Limb (tissue), 2 donors: Measurements from ENCODE around the gene KPNA5.
"Not testable (repeated sequence)": the region's sequence is repeated elsewhere in the genome, so short reads cannot be mapped to it uniquely, and the experiment has no call there.

Experiments used
- DNase-seq, 2 donors: peaks; one replicate each; pipeline ENCODE4 v3.0.0-alpha.2; 2016; ENCODE audit errors: extremely low spot score in 2 of 2

KPNA5 gene

GRCh38 chr6:116703888-116704287, 22.9 kb downstream of the KPNA5 start:
- DNase-seq = not testable (repeated sequence)

- DNase-seq = no peak
Observed at GRCh38 chr6:116705917-116706316, 24.9 kb downstream of the KPNA5 start.

- DNase-seq = no peak
Observed at GRCh38 chr6:116714296-116714695, 33.3 kb downstream of the KPNA5 start.

GRCh38 chr6:116714761-116715160, 33.8 kb downstream of the KPNA5 start:
- DNase-seq = no peak

GRCh38 chr6:116726947-116727346, 45.9 kb downstream of the KPNA5 start:
- DNase-seq = no peak

- no peak for DNase-seq
Observed at GRCh38 chr6:116730513-116730912, 49.5 kb downstream of the KPNA5 start.

- no peak for DNase-seq
Observed at GRCh38 chr6:116737004-116737403, 56.0 kb downstream of the KPNA5 start.

GRCh38 chr6:116740486-116740885, 59.5 kb downstream of the KPNA5 start:
- DNase-seq = not testable (repeated sequence)

- DNase-seq = no peak
Observed at GRCh38 chr6:116741571-116741970, 60.6 kb downstream of the KPNA5 start.

- DNase-seq = no peak
Observed at GRCh38 chr6:116745176-116745575, 64.2 kb downstream of the KPNA5 start.

GRCh38 chr6:116761779-116762178, 80.8 kb downstream of the KPNA5 start:
- DNase-seq = no peak

GRCh38 chr6:116762235-116762634, 81.2 kb downstream of the KPNA5 start:
- DNase-seq = no peak

- DNase-seq = no peak
Observed at GRCh38 chr6:116763048-116763447, 82.0 kb downstream of the KPNA5 start.

GRCh38 chr6:116763906-116764628, 83.1 kb downstream of the KPNA5 start:
- no peak for DNase-seq

GRCh38 chr6:116764629-116764960, 83.6 kb downstream of the KPNA5 start:
- DNase-seq = peak in 1 of 2 donors; percentile 46

GRCh38 chr6:116764961-116765841, 84.2 kb downstream of the KPNA5 start, which contains the start of gene FAM162B:
Gene FAM162B (minus strand): TSS chr6:116765719. CDS start chr6:116765576, 143 bp downstream.
- peak in 1 of 2 donors; percentile 52 for DNase-seq

- DNase-seq = no peak
Observed at GRCh38 chr6:116766506-116767176, 85.6 kb downstream of the KPNA5 start.

GRCh38 chr6:116767715-116768114, 86.7 kb downstream of the KPNA5 start:
- DNase-seq = peak in 1 of 2 donors; percentile 44

GRCh38 chr6:116772450-116772849, 91.4 kb downstream of the KPNA5 start:
- DNase-seq = no peak

- no peak for DNase-seq
Observed at GRCh38 chr6:116773886-116774285, 92.9 kb downstream of the KPNA5 start.

- peak in 1 of 2 donors; percentile 65 for DNase-seq
Observed at GRCh38 chr6:116779573-116780164, 98.7 kb downstream of the KPNA5 start.

- DNase-seq = no peak
Observed at GRCh38 chr6:116783852-116784251, 102.8 kb downstream of the KPNA5 start.
